GM10248 (cell line): ENCODE data around the gene KRABD2.
"Not testable (repeated sequence)": the region's sequence is repeated elsewhere in the genome, so short reads cannot be mapped to it uniquely, and the experiment has no call there.

Experiments used
- CTCF ChIA-PET: fragments of 300-600 bp; sonication (Branson Sonifier 250); formaldehyde crosslinking; extraction: SDS; loops from one replicate; lab custom pipeline; 2021; ENCODE audit warnings: antibody characterized with exemption; lab: Yijun Ruan, JAX
- POLR2A ChIA-PET: fragments of 350-650 bp; sonication (Branson Sonifier 250); formaldehyde crosslinking; extraction: SDS; loops from one replicate; lab custom pipeline; 2020; ENCODE audit warnings: antibody characterized with exemption; lab: Yijun Ruan, JAX
- DNase-seq: peaks from one replicate; pipeline ENCODE4 v3.0.0; 2012; ENCODE audit errors: extremely low spot score
- TF ChIP-seq, protein P1 (sequence below): IDR thresholded peaks from 2 replicates; pipeline ENCODE4 v1.5.1; 2012; ENCODE audit warnings: mild to moderate bottlenecking, low read depth; ENCODE audit errors: extremely low read depth, missing control alignments, control extremely low read depth

Gene KRABD2

DNA sequence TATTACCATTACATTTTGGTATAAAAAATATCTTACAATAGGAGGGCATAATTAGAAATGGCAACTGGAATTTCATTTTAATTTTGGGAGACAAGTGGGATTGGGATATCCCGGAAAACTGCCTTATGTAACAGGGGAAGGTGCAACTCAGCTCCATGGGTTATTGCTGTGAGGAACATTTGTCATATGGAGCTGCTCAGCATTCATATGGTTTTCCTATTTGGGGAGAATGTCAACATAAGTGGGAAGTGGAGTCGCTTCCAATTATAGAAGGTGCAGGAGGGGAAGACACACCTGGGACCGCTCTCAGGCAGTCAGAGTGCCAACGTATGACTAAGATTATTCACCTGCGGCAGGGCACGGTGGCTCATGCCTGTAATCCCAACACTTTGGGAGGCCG lies 26.2 kb downstream of the KRABD2 start:
- no peak for DNase-seq
- CTCF ChIA-PET, result no interaction called here
- POLR2A ChIA-PET, result no interaction called here
- TF ChIP-seq, protein P1, sequence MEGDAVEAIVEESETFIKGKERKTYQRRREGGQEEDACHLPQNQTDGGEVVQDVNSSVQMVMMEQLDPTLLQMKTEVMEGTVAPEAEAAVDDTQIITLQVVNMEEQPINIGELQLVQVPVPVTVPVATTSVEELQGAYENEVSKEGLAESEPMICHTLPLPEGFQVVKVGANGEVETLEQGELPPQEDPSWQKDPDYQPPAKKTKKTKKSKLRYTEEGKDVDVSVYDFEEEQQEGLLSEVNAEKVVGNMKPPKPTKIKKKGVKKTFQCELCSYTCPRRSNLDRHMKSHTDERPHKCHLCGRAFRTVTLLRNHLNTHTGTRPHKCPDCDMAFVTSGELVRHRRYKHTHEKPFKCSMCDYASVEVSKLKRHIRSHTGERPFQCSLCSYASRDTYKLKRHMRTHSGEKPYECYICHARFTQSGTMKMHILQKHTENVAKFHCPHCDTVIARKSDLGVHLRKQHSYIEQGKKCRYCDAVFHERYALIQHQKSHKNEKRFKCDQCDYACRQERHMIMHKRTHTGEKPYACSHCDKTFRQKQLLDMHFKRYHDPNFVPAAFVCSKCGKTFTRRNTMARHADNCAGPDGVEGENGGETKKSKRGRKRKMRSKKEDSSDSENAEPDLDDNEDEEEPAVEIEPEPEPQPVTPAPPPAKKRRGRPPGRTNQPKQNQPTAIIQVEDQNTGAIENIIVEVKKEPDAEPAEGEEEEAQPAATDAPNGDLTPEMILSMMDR, result no peak

DNA sequence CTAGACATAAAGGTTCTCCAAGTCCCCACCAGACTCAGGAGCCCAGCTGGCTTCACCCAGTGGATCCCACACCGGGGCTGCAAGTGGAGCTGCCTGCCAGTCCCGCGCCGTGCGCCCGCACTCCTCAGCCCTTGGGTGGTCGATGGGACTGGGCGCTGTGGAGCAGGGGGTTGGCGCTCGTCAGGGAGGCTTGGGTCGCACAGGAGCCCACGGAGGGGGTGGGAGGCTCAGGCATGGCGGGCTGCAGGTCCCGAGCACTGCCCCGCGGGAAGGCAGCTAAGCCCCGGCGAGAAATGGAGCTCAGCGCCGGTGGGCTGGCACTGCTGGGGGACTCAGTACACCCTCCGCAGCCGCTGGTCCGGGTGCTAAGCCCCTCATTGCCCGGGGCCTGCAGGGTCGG lies 29.5 kb downstream of the KRABD2 start:
- POLR2A ChIA-PET, DNase-seq: not testable (repeated sequence)
- CTCF ChIA-PET, result interaction anchor here (1.4 to 1.7 kb wide), 2 partner anchors 9 to 30 kb away, joined by 3 to 4 read pairs; partner anchors contain the start of gene KRABD2

DNA sequence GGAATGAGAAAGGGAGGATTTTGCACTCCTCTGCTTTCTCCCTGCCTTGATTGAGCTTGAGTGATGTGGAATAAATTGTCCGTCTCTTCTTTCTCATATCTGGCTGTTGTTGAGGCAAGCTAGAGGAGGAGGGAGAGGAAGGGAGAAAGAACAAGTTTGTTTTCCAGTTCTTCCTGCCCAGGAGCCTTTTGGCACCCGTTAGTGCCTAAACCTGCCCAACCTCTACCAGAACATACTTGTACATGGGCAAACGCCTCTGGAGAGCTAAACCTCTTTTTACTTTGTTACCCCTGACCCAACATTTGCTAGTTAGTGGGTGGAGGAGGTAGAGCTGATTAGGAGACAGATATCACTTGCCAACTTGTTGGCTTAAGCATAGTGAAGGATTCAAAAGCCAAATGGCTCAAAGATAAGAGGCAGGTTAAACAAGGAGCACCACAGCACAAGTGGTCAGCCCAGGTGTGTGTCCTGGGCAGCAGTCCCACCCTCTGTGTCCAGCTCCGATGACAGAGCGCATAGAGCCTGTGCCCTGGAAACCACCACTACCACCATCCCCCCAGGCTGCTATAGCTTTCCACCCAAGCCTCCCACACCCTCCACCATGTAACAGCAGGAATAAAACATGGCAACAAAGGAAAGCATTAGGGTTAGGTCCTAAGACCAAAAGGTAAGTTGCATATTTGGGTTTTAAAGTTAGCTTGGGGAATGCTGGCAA lies 30.4 kb downstream of the KRABD2 start:
- POLR2A ChIA-PET, result interaction anchor here (0.6 kb wide), 1 partner anchor 11 kb away, joined by 9 read pairs; no protein-coding TSS in a partner anchor
- CTCF ChIA-PET, result interaction anchor here (1.3 to 1.7 kb wide), 3 partner anchors 8 to 31 kb away, joined by 3 to 4 read pairs (median 3); partner anchors contain the start of gene KRABD2
- DNase-seq, result no peak
- TF ChIP-seq, protein P1, result no peak

DNA sequence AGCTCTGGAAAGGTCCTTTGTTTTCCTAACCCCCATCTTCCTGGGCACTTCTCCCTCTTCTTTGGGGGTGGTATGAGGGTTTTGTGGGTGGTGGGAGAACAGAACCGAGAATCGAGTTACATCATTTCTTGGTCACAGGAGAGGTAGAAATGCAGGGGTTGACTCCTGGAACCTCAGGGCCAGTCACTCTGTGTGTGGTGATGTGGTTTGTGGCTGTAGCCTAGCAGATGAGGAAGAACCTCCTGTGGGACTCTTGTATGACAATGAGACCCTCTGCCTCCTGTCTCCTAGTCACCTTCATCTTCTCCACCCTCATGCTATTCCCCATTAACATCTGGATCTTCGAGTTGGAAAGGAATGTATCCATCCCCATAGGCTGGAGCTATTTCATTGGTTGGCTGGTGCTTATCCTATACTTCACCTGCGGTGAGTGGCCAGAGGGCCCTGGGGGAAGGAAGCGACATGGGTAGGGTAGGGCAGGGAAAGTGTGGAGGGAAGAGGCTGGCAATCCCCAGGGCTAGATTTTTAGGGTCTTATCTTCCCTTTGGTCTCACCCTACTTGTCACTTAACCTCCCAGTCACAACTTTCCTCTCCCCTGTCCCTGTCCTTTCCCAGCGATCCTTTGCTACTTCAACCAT lies 31.3 kb downstream of the KRABD2 start:
- no peak for DNase-seq
- POLR2A ChIA-PET, result no interaction called here
- CTCF ChIA-PET, result interaction anchor here (1.1 to 1.3 kb wide), 2 partner anchors 10 to 19 kb away, joined by 3 read pairs; no protein-coding TSS in a partner anchor
- TF ChIP-seq, protein P1, result no peak

DNA sequence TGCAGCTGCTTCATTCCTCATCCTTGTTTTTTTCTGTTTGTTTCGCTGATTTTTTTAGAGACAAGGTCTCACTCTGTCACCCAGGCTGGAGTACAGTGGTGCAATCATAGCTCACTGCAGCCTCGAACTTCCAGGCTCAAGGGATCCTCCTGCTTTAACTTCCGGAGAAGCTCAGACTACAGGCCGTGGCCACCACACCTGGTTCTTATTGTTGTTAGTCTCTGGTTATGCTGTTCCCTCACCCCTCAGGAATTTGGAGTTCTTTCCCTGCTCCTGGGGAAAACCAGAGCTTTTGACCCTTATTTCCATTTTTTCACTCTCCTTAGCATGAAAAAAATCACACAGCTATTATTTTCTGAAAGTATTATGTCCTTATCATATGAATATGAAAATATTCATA lies 35.0 kb downstream of the KRABD2 start:
- TF ChIP-seq, protein P1, result no peak
- no peak for DNase-seq
- POLR2A ChIA-PET, result no interaction called here
- CTCF ChIA-PET, result interaction anchor here (0.8 kb wide), 1 partner anchor 14 kb away, joined by 3 read pairs; no protein-coding TSS in a partner anchor

DNA sequence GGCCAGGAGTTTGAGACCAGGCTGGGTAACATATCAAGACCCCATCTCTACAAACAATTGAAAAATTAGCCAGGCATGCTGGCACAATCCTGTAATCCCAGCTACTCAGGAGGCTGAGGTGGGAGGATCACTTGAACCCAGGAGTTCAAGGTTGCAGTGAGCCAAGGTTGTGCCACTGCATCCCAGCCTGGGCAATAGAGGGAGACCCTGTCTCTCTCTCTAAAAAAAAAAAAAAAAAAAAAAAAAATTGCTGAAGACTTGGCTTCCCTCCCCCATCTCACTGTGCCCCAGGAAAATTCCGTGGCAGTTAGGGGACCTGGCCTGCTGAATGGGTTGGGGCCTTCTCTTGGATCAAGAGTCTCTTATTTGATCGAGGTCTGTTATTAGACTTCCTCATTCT lies 37.0 kb downstream of the KRABD2 start, which contains the start of gene ODF4:
Gene ODF4 (plus strand): TSS at position 301 of the 400 bp plus-strand sequence. CDS start 212 bp downstream, outside the sequence.
- POLR2A ChIA-PET, result interaction anchor here (0.6 kb wide), 1 partner anchor 41 kb away, joined by 5 read pairs; no protein-coding TSS in a partner anchor
- DNase-seq, result no peak
- CTCF ChIA-PET, result interaction anchor here (1.4 to 1.6 kb wide), 2 partner anchors 10 to 44 kb away, joined by 3 to 5 read pairs; no protein-coding TSS in a partner anchor
- TF ChIP-seq, protein P1, result no peak
